Caki2 (cell line): Measurements from ENCODE around the gene ZNF180. TPM values are rescaled to one million over a fixed set of nuclear protein-coding genes. Genes with fewer than 3 reads are reported as not detected.
A peak's percentile ranks its signal among the peaks of the same experiment; 100 is the strongest.
"Not testable (repeated sequence)": the region's sequence is repeated elsewhere in the genome, so short reads cannot be mapped to it uniquely, and the experiment has no call there.

Experiments
- DNase-seq: peaks from one replicate; pipeline ENCODE4 v3.0.0-alpha.2; 2015; ENCODE audit warnings: low read depth
- in situ Hi-C: cut with HindIII; loops from 2 replicates; pipeline ENCODE4 v1.10.0; 2016; ENCODE audit warnings: low sequenced_read_pairs, low pct_unique_long_range_greater_than_20kb, mixed read lengths
- total RNA-seq: library from RNA; depleted of rRNA; stranded (reverse); fragments of >200 nt; shearing (Covaris generic); gene quantifications from 2 replicates; pipeline ENCODE4 v1.2.3, GENCODE V29; 2014; ENCODE audit warnings: low replicate concordance

The ZNF180 gene
- total RNA-seq, 1 experiment from 2014 or later: 9.6 TPM

DNA sequence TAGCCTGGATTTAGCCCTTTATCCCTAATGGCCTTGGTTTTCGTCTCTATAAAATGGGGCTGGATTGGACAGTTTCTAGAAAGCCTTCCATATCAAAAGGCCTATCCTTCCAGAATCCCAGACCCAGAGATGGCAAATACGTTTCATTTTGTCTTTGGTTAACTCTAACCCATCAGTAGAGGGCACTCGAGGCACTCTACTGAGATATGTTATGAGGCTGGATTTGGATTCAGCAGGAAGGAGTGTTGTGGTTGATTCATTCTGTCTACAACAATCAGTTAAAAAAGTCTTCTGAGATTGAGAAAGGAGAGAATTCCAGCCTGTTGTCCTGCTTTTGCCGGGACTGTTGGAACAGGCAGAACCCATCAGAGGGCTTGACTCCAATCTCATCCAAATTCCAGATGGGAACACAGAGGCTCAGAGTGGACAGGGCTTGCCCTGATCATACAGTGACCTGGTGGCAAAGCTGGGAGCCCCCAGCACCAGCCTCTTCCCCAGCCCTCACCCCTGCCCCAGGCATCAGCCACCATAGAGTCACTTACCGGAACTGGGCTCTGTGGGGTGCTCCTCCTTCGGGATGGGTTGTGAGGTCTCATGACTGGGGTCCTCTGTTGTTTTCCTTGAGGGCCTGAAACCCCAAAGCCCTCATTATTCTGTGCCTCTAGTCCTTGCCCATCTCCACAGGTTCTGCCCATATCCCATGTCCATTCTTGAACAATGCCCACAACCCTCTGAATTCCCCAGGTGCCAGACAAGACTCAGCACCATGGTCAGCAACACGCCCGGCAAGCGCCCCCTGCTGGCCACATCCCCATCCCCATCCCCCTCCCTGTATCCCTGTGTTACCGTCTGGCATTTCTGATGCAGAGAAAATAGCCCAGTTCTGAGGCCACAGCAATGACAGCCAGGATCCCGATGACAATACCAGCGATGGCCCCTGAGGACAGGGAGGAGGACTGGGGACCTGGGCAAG lies 12.3 kb upstream of the ZNF180 start:
- DNase-seq: peak; percentile 54
- in situ Hi-C loops: no loop called here

DNA sequence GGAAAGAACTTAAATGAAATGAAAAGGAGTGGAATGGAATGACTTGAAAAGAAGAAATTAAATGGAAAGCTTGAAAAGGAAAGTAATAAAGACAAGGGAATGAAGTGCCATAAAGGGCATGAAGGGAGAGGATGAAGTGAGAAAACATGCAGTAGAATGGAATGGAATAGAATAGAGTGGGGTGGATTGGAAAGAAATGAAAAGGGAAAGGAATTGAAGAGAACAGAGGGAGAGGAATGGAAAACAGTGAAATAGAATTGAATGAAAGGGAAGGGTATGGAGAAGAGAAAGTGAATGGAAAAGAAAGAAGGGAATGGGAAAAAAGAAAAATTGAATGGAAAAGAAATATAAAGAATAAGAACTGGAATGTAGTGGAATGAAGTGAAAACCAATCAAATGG lies 9.2 kb upstream of the ZNF180 start:
- in situ Hi-C loops: no loop called here
- no peak for DNase-seq

DNA sequence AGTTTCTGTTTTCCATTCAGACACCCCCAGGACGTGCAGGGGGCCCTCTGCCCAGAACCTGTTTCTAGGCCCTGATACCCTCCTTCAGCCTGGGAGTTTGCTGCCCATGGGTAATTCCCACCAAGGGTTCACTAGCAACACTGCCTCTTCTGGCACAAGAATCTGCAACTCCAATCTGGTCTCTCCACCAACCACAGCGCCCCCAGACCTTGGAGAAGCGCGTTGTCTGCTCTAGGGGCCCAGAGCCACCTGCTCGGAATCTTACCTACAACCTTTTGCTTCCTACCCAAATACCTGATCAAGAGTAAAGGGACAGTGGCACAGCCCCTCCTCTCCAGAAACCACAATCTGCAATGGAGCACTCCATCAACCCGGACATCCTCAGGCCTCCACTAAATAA lies 763 bp downstream of the ZNF180 start:
- no peak for DNase-seq
- in situ Hi-C loops: no loop called here

DNA sequence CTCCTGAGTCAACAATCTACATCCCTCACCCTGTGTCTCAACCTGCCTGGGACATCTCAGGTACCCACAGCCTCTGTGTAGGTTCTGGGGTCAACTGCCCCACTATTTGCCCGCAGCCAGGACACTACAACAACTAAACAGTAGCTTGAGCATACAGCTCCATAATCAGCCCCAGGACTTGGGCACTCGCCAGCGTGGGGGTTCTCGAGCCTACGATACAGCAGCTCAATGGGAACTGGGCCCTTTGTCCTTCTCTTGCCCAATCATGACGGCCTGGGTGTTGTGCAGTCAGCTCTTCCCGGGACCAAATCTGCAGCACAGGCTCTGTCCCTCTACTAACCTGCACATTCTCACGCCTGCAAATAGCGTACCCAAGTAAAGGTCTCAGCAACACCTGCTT lies 1.3 kb downstream of the ZNF180 start:
- DNase-seq: no peak
- in situ Hi-C loops: no loop called here

DNA sequence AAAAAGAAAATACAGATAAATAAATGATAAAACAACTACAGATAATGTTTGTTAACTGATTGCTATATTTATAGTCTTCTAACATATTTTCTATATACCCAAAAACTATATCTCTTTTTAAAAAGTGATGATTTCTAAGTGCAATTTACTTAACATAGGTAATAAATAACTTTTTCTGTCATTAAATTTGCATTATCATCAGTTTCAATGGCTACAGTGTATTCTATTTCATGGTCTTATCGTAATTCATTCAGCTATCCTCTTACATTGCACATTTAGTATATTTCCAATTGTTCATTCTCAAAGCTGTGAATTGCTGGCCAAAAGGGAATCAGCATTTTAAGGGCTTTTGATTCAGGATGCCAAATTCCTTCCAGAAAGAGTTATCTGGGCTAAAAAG lies 3.6 kb downstream of the ZNF180 start:
- no peak for DNase-seq
- in situ Hi-C loops: no loop called here

DNA sequence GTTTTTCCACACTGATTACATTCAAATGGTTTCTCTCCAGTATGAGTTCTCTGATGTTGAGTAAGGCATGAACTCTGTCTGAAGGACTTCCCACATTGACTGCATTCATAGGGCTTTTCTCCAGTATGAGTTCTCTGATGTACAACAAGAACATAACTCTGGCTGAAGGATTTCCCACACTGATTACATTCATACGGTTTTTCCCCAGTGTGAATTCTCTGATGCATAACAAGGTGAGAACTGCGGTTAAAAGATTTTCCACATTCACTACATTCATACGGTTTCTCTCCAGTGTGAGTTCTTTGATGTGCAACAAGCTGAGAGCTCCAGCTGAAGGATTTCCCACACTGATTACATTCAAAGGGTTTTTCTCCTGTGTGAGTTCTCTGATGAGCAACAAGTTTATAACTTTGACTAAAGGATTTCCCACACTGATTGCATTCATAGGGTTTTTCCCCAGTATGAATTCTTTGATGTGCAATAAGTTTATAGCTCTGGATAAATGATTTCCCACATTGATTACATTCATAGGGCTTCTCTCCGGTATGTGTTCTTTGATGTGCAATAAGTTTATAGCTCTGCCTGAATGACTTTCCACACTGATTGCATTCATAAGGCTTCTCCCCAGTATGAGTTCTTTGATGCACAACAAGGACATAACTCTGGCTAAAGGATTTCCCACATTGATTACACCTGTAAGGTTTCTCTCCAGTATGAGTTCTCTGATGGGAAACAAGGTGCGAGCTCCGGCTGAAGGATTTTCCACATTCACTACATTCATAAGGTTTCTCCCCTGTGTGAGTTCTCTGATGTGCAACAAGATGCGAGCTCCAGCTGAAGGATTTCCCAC lies 23.5 kb downstream of the ZNF180 start:
- DNase-seq: peak; percentile 65
- in situ Hi-C loops: no loop called here

DNA sequence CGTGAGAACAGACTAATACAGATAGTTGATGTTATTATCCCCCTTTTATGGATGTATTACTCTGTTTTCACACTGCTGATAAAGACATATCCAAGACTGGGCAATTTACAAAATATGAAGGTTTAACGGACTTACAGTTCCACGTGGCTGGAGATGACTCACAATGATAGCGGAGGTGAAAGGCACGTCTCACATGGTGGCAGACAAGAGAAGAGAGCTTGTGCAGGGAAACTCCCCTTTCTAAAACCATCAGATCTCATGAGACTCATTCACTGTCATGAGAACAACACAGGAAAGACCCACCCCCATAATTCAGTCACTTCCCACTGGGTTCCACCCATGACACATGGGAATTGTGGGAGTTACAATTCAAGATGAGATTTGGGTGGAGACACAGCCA lies 31.6 kb downstream of the ZNF180 start:
- DNase-seq, in situ Hi-C loops: not testable (repeated sequence)

DNA sequence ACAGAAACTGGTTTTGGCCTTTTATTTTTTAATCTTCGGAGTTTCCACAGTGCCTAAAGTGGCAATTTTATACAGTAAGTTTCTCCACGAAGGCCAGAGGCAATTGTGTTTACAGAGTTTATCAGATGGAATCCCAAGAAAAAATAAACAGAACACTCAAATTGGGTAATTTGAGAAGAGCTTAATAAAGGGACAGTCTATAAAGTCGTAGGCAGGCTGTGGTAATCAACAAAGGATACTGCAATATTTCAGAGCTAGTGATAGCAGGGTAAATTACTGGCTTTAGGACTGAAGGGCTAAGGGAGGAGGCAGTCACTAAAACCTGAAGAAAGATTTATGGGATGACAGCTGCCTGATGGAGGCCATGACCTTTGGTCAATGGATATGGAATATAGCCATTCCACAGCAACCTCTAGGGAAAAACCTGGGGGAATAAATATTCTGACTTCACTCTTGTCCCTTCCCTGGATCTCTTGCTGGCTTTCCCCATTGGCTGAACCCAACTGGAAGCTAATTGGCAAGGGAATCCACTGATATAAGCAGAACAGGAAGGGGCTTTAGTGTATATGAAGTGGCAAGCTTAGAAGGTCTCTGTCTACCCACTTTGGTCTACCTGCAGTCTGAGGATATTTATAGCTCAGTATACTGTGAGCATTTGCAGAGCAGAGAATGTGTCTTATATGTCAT lies 37.6 kb downstream of the ZNF180 start:
- in situ Hi-C loops, DNase-seq: not testable (repeated sequence)

DNA sequence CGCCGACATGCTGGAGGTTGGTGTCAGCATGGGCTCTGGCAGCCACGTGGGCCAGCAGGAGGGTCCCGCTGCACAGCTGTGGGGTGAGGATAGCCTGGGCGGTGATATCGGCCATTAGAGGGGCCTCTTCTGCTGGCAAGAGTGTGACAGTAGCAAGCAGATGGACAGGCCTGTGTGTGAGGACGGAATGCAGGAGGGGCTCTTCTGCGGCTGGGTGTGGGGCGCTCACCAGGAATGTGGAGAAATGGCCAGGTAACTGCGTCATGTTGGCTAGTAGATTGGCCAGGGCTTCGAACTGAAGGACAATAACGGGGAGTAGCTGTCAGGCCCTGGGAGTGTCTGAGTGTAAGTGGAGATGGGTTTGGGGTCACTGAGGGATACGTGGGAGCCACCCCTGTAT lies 44.3 kb downstream of the ZNF180 start:
- DNase-seq, in situ Hi-C loops: not testable (repeated sequence)

DNA sequence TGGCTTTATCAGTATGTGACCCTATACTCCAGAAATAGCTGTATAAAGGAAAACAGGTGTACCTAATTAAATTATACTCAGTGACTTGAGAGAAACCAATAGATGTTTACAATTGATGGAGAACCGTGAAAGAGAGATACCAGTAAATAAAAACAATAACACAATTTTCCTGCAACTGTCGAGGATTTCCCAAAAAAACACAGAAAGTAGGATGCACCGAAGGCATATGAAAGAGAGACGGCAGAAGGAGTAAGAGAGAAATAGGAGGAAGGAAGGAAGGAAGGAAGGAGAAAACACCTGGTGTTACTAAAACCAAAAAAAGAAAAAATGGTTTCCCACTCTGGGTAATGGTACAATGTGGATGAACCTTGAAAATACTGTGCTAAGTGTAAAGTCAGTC lies 45.2 kb downstream of the ZNF180 start:
- no peak for DNase-seq
- in situ Hi-C loops: no loop called here

DNA sequence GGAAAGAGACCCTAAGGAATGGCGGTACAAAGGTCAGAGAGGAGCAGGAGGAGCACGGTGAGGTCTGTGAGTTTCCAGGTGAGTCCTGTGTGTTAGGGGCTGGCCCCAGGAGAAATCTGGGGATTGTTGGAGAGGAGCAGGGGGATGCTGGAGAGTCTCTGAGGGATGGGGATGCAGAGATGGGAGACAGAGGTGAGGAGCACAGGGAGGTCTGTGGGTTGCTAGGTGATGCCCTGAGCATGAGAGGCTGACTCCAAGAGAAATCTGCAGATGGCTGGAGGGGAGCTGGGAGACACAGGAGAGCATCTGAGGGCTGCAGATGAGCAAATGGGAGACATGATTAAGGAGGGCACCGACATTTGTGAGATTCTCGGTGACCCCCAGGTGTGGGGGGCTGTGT lies 48.0 kb downstream of the ZNF180 start:
- in situ Hi-C loops: no loop called here
- no peak for DNase-seq

DNA sequence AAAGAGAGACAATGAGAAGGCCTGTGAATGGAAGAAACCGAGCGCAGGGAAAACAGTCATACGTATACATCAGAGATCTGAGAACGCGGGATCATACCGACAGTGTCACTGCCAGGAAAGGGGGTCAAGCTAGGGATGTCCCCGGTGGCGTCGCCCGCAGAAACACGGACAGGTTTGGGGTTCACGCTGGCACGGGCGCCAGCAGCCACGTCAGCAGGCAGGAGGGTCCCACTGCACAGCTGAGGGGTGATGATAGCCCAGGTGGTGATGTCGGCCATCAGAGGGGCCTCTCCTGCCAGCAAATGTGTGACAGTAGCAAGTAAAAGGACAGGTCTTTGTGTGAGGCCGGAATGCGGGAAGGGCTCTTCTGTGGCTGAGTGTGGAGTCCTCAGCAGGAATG lies 48.6 kb downstream of the ZNF180 start:
- no peak for DNase-seq
- in situ Hi-C loops: no loop called here

DNA sequence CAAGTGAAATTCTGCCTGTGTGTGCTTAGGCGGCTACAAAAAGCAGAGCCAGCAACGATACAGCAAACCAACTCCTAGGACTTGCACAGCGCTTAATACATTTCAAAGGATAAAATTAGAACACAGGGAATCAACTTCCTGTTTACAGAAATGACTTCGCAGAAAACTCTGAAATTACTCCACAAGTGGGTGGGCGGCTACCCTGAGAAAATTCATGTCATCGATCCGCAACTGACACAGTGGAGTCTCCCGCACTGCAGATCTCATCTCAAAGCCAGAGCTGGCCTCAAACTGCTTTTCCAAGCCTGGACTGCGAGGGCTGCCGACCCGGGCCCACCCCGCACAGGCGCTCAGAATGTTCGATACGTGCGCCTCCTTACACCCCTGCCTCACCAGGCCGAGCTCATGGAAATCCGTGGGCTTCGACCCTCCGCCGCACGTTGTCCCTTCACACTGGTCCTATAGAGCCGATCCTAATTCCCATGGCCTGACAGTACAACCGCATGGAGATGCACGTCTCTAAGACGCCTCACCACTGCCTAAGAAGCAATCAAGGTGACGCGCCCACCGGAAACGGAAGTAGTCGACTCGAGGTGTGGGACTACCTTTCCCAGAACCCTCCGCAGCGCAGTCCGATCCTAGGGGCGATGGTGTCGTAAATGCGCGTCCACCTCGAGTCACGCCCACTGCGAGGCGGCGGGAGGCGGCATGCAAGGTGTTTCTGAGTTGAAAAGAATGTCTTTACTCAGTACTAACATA lies 52.2 kb downstream of the ZNF180 start, which contains the start of gene ZNF229:
Gene ZNF229 (minus strand): TSS at position 557 of the 759 bp plus-strand sequence. CDS start 5,625 bp downstream, outside the sequence.
- in situ Hi-C loops: no loop called here
- DNase-seq: peak; percentile 92

DNA sequence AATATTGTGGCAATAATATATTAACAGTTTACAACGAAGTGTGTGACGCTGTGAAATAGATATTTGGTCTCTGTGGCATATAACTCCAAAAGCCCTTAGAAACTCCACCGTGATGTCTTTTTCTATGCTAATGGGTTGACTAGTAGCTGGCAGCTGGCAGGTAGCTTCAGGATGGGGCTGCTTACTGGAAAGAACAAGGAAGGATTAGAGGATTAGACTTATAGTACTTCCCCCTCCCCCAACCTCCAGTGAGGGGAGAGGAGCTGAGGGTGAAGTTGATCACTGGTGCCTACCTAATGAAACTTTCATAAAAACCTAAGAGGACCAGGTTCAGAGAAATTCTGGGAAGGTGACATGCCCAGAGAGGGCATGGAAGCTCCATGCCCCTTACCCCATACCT lies 61.9 kb downstream of the ZNF180 start:
- DNase-seq: no peak
- in situ Hi-C loops: no loop called here

DNA sequence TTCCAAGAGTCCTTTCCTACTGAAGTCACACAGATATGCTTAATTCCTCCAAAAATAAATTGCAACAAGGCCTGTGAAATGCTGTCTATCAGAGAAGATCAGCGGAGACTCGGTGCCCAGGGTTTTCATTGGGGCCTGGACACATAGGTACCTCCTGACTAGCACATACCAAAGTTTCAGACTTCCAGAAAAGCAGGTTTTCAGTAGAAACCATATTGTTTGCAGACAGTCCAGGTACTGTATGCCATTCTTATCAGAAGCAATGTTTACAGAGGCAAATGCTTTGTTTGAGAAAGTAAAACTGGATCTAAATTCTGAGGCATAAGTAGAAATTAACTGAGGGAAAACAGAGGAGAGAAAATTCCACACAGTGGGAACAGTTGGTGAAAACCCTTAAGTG lies 64.9 kb downstream of the ZNF180 start:
- DNase-seq: no peak
- in situ Hi-C loops: no loop called here

DNA sequence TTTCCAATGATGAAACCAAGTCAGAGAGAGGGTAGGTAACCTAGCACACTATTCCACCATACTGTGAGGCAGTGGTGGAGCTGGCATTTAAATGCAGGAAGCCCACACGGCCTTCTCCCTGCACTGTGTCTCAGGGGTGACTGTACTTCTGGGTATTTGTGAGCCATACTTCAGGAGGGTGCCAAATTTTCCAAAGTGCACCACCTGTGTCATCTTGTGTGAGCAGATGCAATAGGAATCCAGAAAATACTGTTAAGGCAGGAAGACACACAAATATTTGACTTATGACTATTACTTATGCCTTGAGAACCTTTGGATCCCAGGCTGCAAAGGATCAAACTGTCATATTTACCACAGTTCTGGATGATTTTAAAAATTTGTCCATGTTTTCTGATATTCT lies 69.4 kb downstream of the ZNF180 start:
- in situ Hi-C loops: no loop called here
- no peak for DNase-seq
